OCI-LY1 (cell line): ENCODE data around the gene GLI3.

ENCODE experiments used
- CTCF ChIP-seq: fragments of 200-600 bp; sonication (generic), shearing (Covaris generic); IDR thresholded peaks from 2 replicates; pipeline ENCODE4 v1.5.1; 2017; ENCODE audit warnings: mild to moderate bottlenecking, antibody characterized with exemption, low read length, moderate library complexity, mixed read lengths
- EZH2 ChIP-seq: fragments of 200-600 bp; sonication (generic), shearing (Covaris generic); IDR thresholded peaks from 2 replicates; pipeline ENCODE4 v1.8.0; 2017; ENCODE audit warnings: borderline replicate concordance, mixed run types, mild to moderate bottlenecking, antibody characterized with exemption, low read length, moderate library complexity, mixed read lengths

- no peak for TF ChIP-seq CTCF
- no peak for TF ChIP-seq EZH2
Observed at GRCh38 chr7:42046483-42046882, 190.5 kb downstream of the GLI3 start.
